Thoracic aorta (tissue), 2 donors: ENCODE measurements around the gene NRXN3. TPM values are rescaled to one million over a fixed set of nuclear protein-coding genes. Genes with fewer than 3 reads are reported as not detected.

Experiments used
- ATAC-seq: fragments of 150-250 bp; one replicate; pipeline ENCODE4 v1.8.0; 2017; ENCODE audit warnings: low read depth; ENCODE audit not compliant: insufficient number of reproducible peaks, low FRiP score
- DNase-seq: peaks from one replicate; pipeline ENCODE4 v3.0.0-alpha.2; 2020; ENCODE audit warnings: low spot score
- H3K27ac ChIP-seq, 2 donors: fragments of 200-600 bp; sonication (generic); 1 replicate in 1 of 2; 2 replicates in 1 of 2; pipeline ENCODE4 v1.5.1; 2016; ENCODE audit warnings: mild to moderate bottlenecking in 2 of 2, moderate library complexity in 2 of 2
- H3K27me3 ChIP-seq: fragments of 200-600 bp; sonication (generic); replicated peaks from 2 replicates; pipeline ENCODE4 v1.6.0; 2016; ENCODE audit warnings: mild to moderate bottlenecking; ENCODE audit not compliant: insufficient read depth
- H3K36me3 ChIP-seq: fragments of 200-600 bp; sonication (generic); one replicate; pipeline ENCODE4 v1.5.1; 2016
- H3K4me1 ChIP-seq, 2 donors: fragments of 200-600 bp; sonication (generic); 1 replicate in 1 of 2; 2 replicates in 1 of 2; pipeline versions ENCODE4 v1.5.1 to v1.6.0; 2016; ENCODE audit warnings: low read depth in 2 of 2, mild to moderate bottlenecking in 1 of 2; ENCODE audit not compliant: control insufficient read depth in 1 of 2
- H3K4me3 ChIP-seq: fragments of 200-600 bp; sonication (generic); 2 replicates; pipeline ENCODE4 v1.5.1; 2016; ENCODE audit warnings: mild to moderate bottlenecking
- H3K9me3 ChIP-seq: fragments of 200-600 bp; sonication (generic); 2 replicates; pipeline ENCODE4 v1.5.1; 2016
- total RNA-seq, 2 donors: library from RNA; depleted of rRNA; stranded (reverse); fragments of >200 nt; gene quantifications; one replicate each; pipeline versions ENCODE4 v1.1.0 to v1.2.3, GENCODE V29; 2016
- TF ChIP-seq, protein P1 (sequence below): fragments of 200-600 bp; sonication (generic); IDR thresholded peaks from one replicate; pipeline ENCODE4 v1.5.1; 2019; ENCODE audit warnings: antibody characterized with exemption

The NRXN3 gene
- total RNA-seq, 2 donors from 2014 or later = 5.6 to 33.3 TPM

DNA sequence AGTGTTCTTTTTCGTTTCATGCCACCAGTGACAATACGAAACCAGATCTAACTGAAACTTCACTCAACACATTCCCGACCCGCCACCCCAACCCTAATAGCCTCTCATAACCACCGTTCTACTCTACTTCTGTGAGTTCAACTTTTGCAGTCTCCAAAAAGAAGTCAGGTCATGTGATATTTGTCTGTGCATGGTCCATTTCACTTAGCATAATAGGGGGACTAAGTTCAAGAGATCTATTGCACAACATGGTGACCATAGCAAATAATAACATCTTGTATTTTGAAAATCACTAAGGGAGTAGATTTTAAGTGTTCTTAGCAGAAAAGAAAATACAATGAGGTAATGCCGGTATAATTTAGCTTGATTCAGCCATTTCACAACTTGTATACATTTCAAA is 1664.7 kb downstream of the NRXN3 start:
- H3K4me3 ChIP-seq = no peak overlapping the region
- H3K36me3 ChIP-seq = no peaks in the 10 kb centered on the region
- H3K4me1 ChIP-seq = peaks cover 0 to 9% of the 10 kb centered on the region in 2 donors
- no peaks in the 10 kb centered on the region for H3K27me3 ChIP-seq
- no peak for ATAC-seq
- H3K9me3 ChIP-seq = no peaks in the 10 kb centered on the region
- no peak overlapping the region for H3K27ac ChIP-seq
- DNase-seq = no peak
- TF ChIP-seq, protein P1, sequence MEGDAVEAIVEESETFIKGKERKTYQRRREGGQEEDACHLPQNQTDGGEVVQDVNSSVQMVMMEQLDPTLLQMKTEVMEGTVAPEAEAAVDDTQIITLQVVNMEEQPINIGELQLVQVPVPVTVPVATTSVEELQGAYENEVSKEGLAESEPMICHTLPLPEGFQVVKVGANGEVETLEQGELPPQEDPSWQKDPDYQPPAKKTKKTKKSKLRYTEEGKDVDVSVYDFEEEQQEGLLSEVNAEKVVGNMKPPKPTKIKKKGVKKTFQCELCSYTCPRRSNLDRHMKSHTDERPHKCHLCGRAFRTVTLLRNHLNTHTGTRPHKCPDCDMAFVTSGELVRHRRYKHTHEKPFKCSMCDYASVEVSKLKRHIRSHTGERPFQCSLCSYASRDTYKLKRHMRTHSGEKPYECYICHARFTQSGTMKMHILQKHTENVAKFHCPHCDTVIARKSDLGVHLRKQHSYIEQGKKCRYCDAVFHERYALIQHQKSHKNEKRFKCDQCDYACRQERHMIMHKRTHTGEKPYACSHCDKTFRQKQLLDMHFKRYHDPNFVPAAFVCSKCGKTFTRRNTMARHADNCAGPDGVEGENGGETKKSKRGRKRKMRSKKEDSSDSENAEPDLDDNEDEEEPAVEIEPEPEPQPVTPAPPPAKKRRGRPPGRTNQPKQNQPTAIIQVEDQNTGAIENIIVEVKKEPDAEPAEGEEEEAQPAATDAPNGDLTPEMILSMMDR = no peak

DNA sequence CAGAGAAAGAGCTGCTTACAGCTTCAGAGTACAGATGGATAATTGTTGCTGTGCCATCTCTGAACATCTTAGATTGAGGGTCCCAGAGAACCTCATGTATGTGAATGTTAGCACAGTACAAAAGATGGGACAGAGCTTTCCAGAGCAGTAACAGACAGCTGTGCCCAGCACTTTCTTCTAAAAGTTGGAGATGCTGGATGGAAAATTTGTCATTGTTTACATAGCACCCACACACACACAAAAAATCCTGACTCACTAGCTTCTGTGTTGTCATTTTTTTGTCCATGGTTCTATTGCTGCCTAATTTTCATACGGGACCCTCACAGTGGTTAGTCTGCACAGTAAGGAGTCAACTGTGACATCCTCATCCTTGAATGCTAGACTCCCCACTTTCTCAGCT is 1666.4 kb downstream of the NRXN3 start:
- ATAC-seq = no peak
- Histone ChIP-seq H3K4me3 (no peak overlapping the region), H3K4me1 (peaks cover 5 to 20% of the 10 kb centered on the region in 2 donors), H3K9me3 (no peaks in the 10 kb centered on the region), H3K27me3 (no peaks in the 10 kb centered on the region), H3K27ac (no peak overlapping the region), H3K36me3 (no peaks in the 10 kb centered on the region)
- no peak for DNase-seq
- TF ChIP-seq, protein P1 = no peak

DNA sequence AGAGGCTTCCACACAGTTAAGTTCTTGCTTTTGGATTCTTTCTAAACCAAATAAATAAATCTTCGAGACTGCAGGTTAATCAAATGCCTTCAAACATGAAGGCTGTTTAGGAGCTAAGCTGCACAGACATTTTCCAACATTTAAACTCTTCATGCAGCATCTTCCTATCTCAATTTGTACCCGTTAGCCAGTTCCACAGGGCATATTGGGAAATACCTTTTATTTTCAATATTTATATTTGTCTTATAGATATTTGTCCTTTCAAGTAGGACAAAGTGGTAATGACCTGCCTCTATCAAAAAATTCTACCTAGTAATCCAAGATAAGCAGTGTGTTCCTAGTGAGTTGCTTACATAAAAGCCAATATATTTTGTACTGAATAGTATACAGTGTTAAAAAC is 1667.5 kb downstream of the NRXN3 start:
- DNase-seq = no peak
- no peak for ATAC-seq
- no peaks in the 10 kb centered on the region for H3K9me3 ChIP-seq
- no peaks in the 10 kb centered on the region for H3K36me3 ChIP-seq
- TF ChIP-seq, protein P1 = no peak
- peaks cover 8 to 31% of the 10 kb centered on the region in 2 donors for H3K4me1 ChIP-seq
- H3K27ac ChIP-seq = no peak overlapping the region
- H3K27me3 ChIP-seq = no peaks in the 10 kb centered on the region
- no peak overlapping the region for H3K4me3 ChIP-seq

DNA sequence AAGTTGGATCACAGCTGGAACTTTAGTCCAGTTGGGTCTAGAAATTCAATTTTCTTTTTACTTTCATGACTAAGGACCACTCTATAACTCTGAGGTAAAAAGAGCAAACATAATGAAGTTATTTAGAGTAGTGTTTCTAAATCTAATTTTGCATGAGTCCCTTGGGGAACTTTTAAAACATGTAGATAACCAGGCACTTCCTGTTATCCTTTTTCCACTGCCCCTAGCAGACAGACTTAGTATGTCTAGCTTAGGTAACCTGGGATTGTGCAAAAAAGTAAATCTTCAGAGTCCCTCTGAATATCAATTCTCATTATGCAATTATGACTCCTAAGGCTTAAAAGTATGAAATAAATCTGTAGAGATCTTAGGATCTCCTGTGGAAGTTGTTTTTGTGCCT is 1669.9 kb downstream of the NRXN3 start:
- Histone ChIP-seq H3K27me3 (no peaks in the 10 kb centered on the region), H3K9me3 (no peaks in the 10 kb centered on the region), H3K36me3 (no peaks in the 10 kb centered on the region), H3K4me1 (peaks cover 8 to 32% of the 10 kb centered on the region in 2 donors), H3K27ac (no peak overlapping the region), H3K4me3 (no peak overlapping the region)
- DNase-seq = no peak
- TF ChIP-seq, protein P1 = no peak
- no peak for ATAC-seq

DNA sequence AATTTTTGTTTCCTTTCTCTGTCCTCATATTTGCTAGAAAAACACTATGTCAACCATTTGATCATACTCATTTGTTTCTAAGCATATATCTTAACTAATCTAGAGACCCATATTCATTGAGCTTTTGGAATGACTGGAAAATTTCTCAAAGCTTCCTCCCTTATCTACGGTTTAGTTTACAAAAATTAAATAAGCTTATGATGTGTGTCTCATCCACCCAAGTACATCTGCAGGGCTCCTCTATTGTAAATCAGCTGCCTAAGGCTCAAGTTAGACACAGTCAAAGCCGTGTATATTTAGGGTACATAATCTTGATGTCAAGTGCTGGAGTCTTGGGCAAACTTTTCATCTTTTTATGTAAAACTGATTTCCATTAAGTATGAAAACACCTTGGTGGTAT is 1670.7 kb downstream of the NRXN3 start:
- TF ChIP-seq, protein P1 = no peak
- DNase-seq = no peak
- Histone ChIP-seq H3K4me3 (no peak overlapping the region), H3K9me3 (no peaks in the 10 kb centered on the region), H3K4me1 (peaks cover 8 to 32% of the 10 kb centered on the region in 2 donors), H3K27me3 (no peaks in the 10 kb centered on the region), H3K27ac (no peak overlapping the region), H3K36me3 (no peaks in the 10 kb centered on the region)
- ATAC-seq = no peak
